SIG-M5 (cell line): ENCODE measurements around the gene MRPL20.

Source experiments
- DNase-seq: peaks from one replicate; lab custom pipeline; 2025; lab: John Stamatoyannopoulos, UW

The MRPL20 gene

DNA sequence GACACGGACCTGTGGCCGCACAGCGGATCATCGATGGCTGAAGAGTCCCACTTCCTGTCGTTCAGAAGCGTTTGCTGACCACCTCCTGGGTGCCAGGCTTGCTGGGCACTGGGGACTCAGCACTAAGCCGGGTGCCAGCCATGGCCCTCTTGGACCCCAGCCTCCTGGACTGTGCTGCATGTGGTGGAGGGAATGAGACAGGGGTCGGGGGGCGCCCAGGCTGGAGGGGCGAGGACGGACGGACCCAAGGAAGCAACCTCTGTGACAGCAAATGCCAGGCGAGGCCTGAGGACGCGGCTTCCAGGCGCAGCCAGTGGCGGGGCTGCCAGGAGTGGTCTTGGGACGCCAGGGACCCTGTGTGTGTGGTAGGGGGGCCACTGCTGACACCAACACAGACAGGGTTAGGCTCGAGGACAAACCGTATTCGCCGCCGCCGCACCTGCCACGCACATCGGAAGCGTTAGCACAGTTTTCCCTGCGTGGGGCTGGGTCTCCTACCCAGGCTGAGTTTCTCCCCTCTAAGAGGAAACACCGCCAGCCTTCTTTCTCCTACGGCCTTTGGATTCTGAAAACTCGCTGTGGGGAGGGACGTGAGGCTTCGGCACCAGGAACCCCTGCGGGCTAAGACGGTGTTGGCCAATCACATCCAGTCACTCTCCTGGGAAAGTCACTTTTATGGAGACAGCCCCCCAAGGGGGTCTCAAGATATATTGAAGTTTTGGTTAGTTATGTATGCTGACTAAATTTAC, 45.7 kb downstream of the MRPL20 start:
- DNase-seq = no peak

DNA sequence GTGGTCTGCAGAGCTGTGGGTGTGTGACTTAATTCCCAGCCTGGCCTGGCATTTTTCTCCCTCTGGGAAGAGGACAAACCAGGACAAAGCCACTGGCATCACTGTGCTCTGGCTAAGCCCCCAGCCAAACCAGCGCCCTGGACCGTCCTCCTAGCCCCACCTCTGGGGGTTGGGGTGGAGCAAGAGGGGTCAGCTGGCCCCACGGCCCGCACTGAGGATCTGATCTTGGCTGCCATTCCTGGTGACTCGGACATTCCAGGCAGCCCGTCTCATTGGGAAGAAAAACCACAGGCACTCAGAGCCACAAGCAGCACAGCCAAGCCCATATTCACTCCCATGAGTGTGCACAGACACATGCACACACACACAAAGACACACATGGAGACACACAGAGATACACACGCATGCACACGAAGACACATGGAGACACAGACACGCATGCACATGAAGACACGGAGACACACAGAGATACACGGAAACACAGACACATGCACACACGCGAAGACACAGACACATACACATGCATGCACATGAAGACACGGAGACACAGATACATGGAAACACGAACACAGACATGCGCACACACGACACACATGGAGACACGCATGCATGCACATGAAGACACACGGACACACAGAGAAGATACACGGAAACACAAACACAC, 46.5 kb downstream of the MRPL20 start:
- no peak for DNase-seq

DNA sequence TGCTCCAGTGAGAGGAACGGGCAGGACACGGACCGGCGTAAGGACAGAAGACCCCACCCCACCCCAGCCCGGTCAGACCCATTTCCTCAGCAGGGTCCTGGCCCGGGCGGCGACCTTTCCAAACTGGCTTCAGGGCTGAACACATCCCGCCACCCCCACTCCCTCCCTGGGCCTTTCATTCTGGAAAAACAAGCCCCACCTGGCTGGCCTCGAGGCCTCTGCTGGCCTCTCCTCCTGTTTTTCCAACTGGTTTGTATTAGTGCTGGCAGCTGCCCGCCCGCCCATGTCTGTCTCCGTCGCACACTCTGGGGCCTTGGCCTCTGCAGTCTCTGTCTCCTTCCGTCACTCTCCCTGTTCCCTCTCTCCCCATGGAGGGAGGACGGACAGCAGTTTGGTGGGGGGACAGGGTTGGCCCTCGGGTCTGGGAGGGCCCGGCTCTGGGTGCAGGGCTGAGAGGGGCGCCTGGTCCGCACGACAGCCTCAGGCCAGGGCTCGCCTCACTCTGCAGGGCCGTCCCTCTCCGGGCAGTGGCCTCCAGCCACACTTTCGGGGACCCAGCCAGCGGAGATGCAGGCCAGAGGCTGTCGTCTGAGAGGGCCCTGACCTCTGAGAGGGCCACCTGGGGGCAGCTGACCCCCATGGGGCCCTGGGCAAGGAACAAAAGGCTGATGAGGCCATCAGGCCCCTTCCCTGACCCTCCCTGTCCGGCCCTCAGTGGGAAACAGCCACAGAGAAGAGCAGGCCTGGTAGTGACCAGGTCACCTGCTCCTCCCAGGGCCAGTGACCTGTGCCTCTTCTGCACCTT, 47.2 kb downstream of the MRPL20 start:
- no peak for DNase-seq

DNA sequence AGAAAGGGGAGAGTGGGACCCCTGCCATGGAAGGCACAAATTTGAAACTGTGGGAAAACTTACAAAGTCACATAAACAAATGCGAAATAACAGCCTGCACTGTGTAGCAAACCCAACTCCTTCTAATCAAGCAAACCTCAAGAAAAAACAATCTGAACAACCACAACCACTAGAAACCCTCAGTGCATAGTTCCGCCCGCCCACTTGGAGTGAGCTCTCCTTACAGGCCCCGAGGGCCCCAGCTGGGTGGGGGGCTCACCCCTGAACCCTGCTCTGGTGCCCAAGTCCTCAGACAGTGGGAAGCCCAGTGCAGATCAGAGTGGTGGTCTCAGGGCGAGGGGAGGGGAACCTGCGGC, 47.8 kb downstream of the MRPL20 start:
- no peak for DNase-seq

DNA sequence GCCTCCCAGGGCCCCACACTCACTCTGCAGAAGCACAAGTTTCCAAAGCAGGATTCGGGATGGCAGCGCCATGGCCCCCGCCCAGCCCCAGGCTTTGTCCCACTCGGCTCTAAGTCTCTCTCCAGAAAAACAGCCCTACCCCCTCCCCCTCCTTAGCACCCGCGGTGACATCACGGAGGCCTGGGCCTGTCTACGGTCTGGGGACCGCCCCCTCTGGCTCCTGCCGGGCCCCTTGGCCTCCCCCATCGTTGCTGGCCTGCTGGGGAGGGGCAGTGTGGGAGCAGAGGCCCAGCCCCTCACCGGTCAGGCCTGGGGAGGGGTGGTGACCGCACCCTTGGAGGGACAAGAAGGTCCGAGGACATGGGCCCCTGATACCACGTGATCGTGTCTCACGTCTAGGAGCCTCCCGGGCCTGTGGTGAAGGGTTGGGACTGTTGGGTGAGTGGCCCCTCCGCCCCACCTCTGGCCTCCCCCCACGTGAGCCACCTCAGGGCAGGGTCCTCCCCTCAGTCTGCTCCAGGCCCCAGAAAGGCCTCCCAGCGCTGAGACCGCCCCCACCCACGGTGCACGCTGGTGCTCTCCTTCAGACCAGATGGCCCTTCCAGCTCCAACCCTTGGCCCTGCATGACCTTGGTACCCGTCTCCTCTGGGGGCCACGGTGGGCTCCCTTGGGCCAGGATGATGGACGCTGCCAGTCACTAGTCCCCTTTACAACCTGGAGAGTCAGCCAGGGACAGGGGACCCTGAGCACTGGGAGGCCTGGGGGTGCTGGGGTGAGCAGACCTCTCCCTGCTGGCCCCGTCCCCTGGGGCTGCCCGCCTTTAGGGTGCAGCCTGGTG, 48.4 kb downstream of the MRPL20 start, which contains the start of gene MXRA8:
TSS of gene MXRA8 (minus strand) at position 123 of the 839 bp plus-strand sequence. CDS start at position 72, 51 bp downstream.
- no peak for DNase-seq

DNA sequence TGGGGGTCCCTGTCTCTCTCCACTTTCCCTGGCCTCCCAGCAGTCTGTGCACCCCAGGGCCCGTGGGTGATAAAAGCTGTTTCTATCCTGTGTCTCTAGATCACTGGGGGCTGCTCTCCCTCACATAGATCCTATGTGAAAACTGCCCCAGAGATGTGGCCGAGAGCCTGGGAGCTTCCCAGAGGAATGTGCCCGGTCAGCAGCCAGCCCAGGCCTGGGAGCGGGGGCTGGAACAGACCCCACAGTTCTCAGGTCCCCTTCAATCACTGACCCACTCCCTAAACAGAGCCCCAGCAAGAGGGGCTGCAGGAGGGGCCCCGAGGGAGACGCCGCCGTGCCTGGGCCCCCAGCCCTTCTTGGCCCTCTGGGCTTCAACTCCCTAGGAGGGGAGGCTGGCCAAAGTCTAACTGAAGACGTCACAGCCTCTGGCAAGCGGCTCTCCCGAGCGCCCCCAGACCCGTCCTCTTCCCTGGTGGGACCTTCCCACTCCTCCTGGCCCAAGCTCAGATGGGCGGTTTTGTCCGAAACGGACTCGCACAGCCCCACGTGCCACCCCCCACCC, 49.1 kb downstream of the MRPL20 start:
- DNase-seq = no peak

DNA sequence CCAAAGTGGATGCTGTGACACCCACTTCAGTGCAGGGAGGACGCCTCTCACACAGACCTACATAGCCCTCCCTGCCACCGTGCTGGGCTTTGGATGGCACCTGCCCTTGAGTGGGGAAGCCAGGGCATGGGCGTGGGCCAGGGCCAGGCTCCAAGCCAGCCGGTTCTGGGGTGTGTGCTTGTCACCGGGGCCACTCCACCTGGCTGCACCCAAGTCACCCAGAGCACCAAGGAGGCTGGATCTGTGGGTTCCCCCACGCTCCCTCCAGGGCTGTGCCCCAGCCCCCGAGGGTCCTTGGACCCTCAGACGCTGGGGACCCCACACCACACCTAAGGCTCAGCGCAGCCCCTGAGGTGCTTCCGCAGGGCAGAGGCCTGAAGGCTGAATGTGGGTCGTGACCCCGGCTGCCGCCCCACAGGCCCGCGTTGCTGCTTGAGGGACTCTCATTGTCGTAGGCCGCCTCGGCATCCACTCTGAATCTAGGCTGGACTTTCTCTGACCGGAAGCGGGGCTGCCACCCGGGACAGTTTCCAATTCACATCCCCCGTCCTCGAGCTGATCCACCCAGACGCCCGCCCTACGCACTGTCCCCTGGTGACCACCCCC, 50.2 kb downstream of the MRPL20 start:
- no peak for DNase-seq

DNA sequence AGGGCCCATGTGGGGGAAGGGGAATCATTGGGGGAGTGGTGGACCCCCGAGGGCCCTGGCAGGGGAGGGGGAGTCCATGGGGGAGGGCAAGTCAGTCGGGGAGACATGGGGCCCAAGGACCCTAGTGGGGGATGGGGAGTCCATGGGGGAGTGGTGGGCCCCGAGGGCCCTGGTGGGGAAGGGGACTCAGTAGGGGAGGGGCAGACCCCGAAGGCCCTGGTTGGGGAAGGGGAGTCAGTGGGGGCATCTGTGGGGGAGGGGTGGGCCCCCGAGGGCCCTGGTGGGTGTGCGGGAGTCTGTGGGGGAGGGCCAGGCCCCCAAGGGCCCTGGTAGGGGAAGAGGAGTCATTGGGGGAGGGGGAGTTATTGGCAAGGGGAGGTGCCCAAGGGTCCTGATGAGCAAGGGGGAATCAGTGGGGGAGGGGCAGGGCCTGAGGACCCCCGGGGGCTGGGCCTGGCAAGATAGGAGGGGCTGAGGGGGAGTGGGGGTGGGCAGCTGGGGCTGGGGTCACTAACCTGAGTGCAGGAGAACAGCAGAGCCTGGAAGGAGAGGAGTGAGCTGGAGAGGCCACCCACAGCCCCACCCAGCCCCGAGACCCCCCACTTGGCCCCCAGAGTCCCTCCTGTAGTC, 50.8 kb downstream of the MRPL20 start:
- no peak for DNase-seq

DNA sequence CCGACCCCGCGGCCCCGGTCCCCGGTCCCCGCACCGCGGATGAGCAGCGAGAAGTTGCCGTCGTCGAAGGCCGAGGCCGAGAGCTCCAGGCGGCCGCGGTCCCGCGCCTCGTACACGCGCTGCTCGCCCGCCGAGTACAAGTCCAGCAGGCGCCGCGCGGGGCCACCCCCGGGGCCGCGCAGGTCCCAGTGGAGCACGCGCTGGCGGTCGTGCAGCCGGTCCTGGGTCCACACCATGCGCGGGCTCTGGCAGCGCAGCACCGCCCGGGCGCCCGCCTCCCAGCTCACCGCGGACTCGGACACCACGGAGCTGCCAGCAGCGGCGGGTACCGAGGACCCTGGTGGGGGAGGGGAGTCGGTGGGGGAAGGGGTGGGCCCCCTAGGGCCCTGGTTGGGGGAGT, 51.7 kb downstream of the MRPL20 start:
- no peak for DNase-seq

DNA sequence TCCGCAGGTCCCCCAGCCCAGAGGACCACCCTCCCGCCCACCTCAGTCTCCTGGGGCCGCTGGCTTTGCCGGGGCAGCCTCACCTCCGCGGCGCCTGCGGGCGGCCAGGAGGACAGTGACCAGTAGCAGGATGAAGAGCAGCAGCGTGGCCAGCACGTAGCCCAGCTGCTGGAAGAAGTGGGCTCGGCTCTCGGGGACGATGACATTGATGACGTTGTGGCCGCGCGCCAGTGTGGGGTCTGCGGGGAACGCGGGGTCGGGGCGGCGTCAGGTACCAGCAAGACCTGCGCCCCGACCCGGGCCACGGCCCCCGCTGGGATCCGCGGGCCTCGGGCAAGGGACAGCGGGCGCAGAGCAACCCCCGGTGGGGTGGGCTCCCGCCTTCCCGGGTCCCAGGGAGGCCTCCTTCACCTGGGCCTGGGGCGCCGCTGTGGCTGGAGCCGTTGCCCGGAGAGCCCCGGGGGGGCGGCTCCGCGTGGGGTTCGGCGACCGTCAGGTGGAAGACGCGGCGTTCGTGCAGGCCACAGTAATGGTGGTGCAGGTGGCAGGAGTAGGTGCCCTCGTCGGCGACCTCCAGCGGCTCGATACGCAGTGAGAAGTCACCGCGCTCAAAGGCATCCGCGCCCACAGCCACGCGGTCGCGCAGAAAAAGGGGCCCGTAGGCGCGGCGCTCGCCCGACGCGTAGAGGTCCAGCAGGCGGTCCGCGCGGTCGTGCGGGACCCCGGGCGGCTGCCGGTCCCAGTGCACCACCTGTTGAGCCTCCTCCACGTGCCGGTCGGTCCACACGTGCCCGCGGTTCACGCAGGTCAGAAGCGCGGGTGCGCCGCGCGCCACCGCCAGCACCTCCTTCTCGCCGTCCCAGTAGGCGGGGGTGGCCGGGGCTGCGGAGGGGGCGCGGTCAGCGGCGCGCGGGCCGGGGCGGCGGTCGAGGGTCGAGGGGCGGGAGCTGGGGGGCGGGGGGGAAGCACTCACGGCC, 52.5 kb downstream of the MRPL20 start:
- no peak for DNase-seq

DNA sequence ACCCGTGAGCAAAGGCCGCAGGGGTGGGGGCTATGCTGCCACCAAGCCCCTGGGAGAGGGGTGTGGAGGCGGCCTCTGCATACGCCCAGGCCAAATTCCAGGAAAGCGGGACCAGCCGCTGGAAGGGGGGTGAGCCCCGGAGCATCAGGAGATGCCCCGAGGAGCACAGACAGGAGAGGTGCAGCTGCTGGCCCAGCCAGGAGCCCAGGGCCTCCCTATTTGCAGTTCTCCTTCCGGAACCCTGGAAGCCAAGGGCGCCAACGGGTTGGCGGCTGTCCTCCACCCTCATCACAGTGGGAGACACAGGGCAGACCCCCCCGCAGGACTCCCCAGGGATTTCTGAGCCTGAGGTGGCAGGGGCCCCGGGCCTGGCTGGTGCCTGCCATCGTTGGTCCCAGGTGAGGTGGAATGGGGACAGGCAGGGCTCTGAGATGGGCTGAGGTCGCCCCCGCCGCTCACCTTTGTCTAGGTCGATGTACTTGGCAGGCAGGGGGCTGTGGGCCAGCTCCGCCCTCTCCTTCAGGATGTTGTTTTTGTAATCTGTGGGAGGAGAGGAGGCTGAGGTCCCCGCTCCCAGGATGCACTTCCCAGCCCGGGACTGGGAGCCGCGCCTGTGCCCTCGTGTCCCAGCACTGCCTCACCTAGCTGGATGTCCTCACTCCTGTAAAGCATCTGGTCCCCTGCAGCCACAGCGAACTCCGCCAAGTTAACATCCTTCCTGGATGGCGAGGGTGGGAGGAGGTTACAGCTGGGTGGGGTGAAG, 53.5 kb downstream of the MRPL20 start:
- DNase-seq = no peak

DNA sequence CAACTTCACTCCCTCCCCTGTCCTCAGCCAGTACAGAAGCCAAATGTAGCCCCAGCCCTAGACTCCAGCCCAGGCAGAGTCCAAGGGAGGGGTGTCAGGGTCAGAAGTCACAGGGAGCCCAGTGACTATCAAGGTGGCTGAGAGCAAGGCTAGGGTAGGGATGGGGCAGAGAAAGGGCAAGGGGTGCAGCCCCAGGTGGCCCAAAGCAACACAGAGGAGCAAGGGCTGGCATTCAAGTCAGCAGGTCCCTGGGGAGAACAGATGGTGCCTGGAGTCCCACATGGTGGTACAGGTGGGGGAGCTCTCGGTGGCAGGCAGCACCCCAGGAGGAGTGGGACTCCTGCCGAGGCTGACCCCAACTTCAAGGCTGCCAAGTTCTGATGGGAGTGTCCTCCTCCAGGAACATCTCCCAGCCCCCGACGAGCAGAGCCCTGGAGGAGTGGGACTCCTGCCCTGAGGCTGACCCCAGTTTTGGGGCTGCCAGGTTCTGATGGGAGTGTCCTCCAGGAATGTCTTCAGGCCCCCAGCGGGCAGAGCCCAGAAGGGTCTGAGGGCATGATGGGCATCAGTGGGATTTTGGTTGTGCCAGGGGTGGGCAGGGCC, 54.2 kb downstream of the MRPL20 start:
- DNase-seq = no peak
